ENCODE measurements around the gene FAM76B. TPM values are rescaled to one million over a fixed set of nuclear protein-coding genes. Genes with fewer than 3 reads are reported as not detected.
"Not testable (repeated sequence)": the region's sequence is repeated elsewhere in the genome, so short reads cannot be mapped to it uniquely, and the experiment has no call there.

The FAM76B gene
- total RNA-seq, 6 donors from 2014 or later: 16.2 to 82.8 (median 25.4) TPM

DNA sequence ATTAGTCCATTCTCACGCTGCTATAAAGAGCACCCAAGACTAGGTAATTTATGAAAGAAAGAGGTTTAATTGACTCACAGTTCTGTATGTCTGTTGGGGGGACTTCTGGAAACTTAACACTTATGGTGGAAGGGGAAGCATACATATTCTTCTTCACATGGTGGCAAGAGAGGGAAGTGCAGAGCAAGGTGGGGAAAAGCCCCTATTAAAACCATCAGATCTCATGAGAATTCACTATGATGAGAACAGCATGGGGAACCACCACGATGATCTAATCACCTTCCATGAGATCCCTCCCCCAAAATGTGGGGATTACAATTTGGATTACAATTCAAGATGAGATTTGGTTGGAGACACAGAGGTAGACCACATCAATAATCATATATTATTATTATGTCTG is 26.5 kb upstream of the FAM76B start:
- no peak overlapping the region for H3K27ac ChIP-seq
- no peak for TF ChIP-seq POLR2AphosphoS5 (IDR thresholded peaks at IDR 0.05)
- TF ChIP-seq POLR2A (IDR thresholded peaks at IDR 0.05): no peak
- TF ChIP-seq EP300 (IDR thresholded peaks at IDR 0.05): no peak
- TF ChIP-seq, protein P1, sequence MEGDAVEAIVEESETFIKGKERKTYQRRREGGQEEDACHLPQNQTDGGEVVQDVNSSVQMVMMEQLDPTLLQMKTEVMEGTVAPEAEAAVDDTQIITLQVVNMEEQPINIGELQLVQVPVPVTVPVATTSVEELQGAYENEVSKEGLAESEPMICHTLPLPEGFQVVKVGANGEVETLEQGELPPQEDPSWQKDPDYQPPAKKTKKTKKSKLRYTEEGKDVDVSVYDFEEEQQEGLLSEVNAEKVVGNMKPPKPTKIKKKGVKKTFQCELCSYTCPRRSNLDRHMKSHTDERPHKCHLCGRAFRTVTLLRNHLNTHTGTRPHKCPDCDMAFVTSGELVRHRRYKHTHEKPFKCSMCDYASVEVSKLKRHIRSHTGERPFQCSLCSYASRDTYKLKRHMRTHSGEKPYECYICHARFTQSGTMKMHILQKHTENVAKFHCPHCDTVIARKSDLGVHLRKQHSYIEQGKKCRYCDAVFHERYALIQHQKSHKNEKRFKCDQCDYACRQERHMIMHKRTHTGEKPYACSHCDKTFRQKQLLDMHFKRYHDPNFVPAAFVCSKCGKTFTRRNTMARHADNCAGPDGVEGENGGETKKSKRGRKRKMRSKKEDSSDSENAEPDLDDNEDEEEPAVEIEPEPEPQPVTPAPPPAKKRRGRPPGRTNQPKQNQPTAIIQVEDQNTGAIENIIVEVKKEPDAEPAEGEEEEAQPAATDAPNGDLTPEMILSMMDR (IDR thresholded peaks at IDR 0.05): no peak

DNA sequence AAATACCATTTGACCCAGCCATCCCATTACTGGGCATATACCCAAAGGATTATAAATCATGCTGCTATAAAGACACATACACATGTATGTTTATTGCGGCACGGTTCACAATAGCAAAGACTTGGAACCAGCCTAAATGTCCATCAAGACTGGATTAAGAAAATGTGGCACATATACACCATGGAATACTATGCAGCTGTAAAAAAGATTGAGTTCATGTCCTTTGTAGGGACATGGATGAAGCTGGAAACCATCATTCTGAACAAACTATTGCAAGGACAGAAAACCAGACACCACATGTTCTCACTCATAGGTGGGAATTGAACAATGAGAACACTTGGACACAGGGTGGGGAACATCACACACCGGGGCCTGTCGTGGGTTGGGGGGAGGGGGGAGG is 21.5 kb upstream of the FAM76B start:
- 97% methylated on average over 4 of the region's 4 CpGs for WGBS, 2 donors
- H3K36me3 ChIP-seq: peaks cover 0 to 14% (median 5%) of the 10 kb centered on the region in 4 donors
- H3K27ac ChIP-seq; H3K4me3 ChIP-seq; H3K27me3 ChIP-seq; H3K9me3 ChIP-seq; DNase-seq; H3K4me1 ChIP-seq; ATAC-seq (ENCODE audit: low FRiP score in 2 of 2): not testable (repeated sequence)

More for the DNA sequence above, 26.5 kb upstream of the FAM76B start:
- Histone ChIP-seq H3K4me3 (no peak overlapping the region), H3K9me3 (no peaks in the 10 kb centered on the region), H3K36me3 (peaks cover 0 to 34% (median 6%) of the 10 kb centered on the region in 4 donors), H3K4me1 (no peaks in the 10 kb centered on the region), H3K27me3 (no peaks in the 10 kb centered on the region)
- no peak for DNase-seq
- 90 to 100% methylated on average over 2 of the region's 2 CpGs for WGBS, 2 donors
- ATAC-seq (ENCODE audit: low FRiP score in 2 of 2): no peak

DNA sequence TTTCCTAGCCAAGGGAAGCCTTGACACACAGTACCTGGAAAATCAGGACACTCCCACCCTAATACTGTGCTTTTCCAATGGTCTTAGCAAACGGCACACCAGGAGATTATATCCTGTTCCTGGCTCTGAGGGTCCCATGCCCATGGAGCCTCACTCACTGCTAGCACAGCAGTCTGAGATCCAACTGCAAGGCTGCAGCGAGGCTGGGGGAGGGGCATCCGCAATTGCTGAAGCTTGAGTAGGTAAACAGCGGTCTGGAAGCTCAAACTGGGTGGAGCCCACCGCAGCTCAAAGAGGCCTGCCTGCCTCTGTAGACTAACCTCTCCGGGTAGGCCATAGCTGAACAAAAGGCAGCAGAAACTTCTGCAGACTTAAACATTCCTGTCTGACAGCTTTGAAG is 16.9 kb upstream of the FAM76B start:
- H3K36me3 ChIP-seq: peaks cover 0 to 14% (median 5%) of the 10 kb centered on the region in 4 donors
- 83 to 86% methylated on average over 1 to 6 of the region's 6 CpGs for WGBS, 2 donors
- not testable (repeated sequence) for H3K27ac ChIP-seq; H3K4me3 ChIP-seq; H3K9me3 ChIP-seq; H3K27me3 ChIP-seq; ATAC-seq (ENCODE audit: low FRiP score in 2 of 2); H3K4me1 ChIP-seq; DNase-seq

DNA sequence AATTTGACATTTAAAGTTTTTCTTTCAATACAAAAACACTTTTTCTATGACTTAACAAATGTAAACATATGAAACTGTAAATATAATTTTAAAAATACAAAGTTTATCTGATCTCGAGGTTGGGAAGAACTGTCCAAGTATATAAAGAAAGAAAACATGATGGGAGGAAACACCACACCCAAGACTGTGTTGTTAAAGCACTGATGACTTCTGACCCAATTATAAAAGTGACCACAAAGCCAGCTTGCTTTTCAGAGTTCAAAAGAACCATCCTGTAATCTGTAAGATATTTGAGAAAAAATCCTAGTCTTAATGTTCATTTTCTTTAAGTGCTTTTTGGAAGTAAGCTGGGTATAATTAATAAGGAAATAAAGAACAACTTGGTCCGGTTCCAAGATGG is 16.3 kb upstream of the FAM76B start:
- no peaks in the 10 kb centered on the region for H3K9me3 ChIP-seq
- no peak overlapping the region for H3K27ac ChIP-seq
- TF ChIP-seq POLR2A (IDR thresholded peaks at IDR 0.05) (no peak), EP300 (IDR thresholded peaks at IDR 0.05) (no peak), POLR2AphosphoS5 (IDR thresholded peaks at IDR 0.05) (no peak)
- TF ChIP-seq, protein P1 (IDR thresholded peaks at IDR 0.05): no peak
- ATAC-seq (ENCODE audit: low FRiP score in 2 of 2) (no peak), DNase-seq (no peak)
- 71 to 72% methylated on average over 2 of the region's 2 CpGs for WGBS, 2 donors
- H3K4me1 ChIP-seq: no peaks in the 10 kb centered on the region
- no peaks in the 10 kb centered on the region for H3K27me3 ChIP-seq
- H3K36me3 ChIP-seq: peaks cover 0 to 19% (median 5%) of the 10 kb centered on the region in 4 donors
- H3K4me3 ChIP-seq: no peak overlapping the region

DNA sequence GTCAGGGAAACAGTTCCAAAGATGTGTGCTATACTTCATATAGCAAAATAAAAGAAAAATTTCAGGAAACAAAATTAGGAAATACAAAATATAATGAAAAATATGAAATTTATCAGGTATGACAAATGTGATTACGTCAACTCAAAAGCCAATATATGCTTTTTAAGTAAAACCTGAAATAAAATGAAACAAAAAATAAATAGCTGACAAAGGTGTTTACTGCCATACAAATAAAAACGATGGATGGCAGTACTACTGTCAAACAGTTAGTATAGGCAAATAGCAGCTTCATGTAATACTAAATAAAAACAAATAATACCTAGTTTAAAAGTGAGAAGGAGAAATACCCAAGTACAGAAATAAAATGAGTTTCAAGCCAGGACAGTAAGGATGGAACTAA is 14.4 kb upstream of the FAM76B start:
- 97 to 99% methylated on average over 2 of the region's 2 CpGs for WGBS, 2 donors
- Histone ChIP-seq H3K9me3 (no peaks in the 10 kb centered on the region), H3K4me1 (no peaks in the 10 kb centered on the region), H3K4me3 (no peak overlapping the region), H3K36me3 (peaks cover 0 to 35% (median 12%) of the 10 kb centered on the region in 4 donors), H3K27ac (no peak overlapping the region), H3K27me3 (no peaks in the 10 kb centered on the region)
- TF ChIP-seq POLR2AphosphoS5 (IDR thresholded peaks at IDR 0.05): no peak
- no peak for TF ChIP-seq EP300 (IDR thresholded peaks at IDR 0.05)
- TF ChIP-seq, protein P1 (IDR thresholded peaks at IDR 0.05): no peak
- TF ChIP-seq POLR2A (IDR thresholded peaks at IDR 0.05): no peak
- DNase-seq: no peak
- ATAC-seq (ENCODE audit: low FRiP score in 2 of 2): no peak

DNA sequence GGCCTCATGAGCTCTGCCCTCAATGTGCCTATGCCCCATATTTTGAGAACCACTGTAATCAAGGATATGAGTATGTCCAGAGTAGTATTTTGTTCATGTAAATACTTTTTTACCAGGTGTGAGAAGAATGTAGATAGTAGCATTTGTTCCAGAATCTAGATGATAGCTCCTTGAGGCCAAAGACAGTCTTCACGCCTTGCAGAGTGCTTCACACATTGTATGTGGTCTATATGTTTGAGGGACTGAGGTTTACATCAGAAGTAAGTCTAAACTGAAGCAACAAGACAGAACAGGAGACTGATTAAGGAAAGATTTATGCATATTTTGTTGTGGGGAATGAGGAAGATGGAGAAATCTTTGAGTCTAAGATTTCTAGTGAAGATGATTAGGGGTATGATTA is 13.2 kb upstream of the FAM76B start:
- H3K36me3 ChIP-seq: peaks cover 0 to 35% (median 12%) of the 10 kb centered on the region in 4 donors
- no peaks in the 10 kb centered on the region for H3K4me1 ChIP-seq
- H3K9me3 ChIP-seq: no peaks in the 10 kb centered on the region
- no peak overlapping the region for H3K27ac ChIP-seq
- DNase-seq: no peak
- no peak overlapping the region for H3K4me3 ChIP-seq
- TF ChIP-seq POLR2A (IDR thresholded peaks at IDR 0.05) (no peak), POLR2AphosphoS5 (IDR thresholded peaks at IDR 0.05) (no peak), EP300 (IDR thresholded peaks at IDR 0.05) (no peak)
- TF ChIP-seq, protein P1 (IDR thresholded peaks at IDR 0.05): no peak
- WGBS, 2 donors: 100% methylated on average over 1 of the region's 1 CpG
- no peaks in the 10 kb centered on the region for H3K27me3 ChIP-seq
- no peak for ATAC-seq (ENCODE audit: low FRiP score in 2 of 2)

Data from upper lobe of left lung (tissue), 6 donors.